A673 (cell line): ENCODE data around the gene HSD17B3.

Experiments used
- CTCF ChIP-seq: fragments of 300-800, 200-600 bp; sonication (generic); conservative IDR thresholded peaks from 2 replicates; pipeline ENCODE4 v1.5.1; 2017; ENCODE audit warnings: low read depth, mild to moderate bottlenecking, antibody characterized with exemption, low read length, moderate library complexity, mixed read lengths
- EZH2 ChIP-seq: fragments of 200-600 bp; sonication (generic); IDR thresholded peaks from 2 replicates; pipeline ENCODE4 v1.6.1; 2017; ENCODE audit warnings: borderline replicate concordance, low read depth, mild to moderate bottlenecking, mixed read lengths, antibody characterized with exemption, low read length; ENCODE audit not compliant: poor library complexity, severe bottlenecking

- TF ChIP-seq CTCF (no peak), EZH2 (no peak)
These were observed 29.4 kb upstream of the HSD17B3 start for GRCh38 chr9:96331236-96331947.
